ENCODE results near the gene MYOCD.

The MYOCD gene

DNA sequence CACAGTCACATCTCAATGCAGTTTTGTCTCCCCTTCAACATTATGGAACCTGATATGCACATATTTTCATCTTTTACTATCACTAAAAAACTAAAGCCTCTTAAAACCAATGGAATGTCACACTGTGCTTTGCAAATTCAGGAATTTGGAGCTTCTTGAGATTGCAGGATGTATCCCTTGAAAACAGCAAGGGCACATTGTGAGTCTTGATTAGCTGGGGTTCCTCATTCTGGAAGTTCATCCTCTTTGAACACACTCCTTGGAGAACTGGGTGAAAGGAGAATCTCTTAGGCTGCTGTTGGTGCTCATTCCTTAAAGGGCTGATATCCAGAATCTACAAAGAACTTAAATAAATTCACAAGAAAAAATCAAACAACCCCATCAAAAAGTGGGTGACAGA lies 21.1 kb upstream of the MYOCD start:
- no peak for DNase-seq

DNA sequence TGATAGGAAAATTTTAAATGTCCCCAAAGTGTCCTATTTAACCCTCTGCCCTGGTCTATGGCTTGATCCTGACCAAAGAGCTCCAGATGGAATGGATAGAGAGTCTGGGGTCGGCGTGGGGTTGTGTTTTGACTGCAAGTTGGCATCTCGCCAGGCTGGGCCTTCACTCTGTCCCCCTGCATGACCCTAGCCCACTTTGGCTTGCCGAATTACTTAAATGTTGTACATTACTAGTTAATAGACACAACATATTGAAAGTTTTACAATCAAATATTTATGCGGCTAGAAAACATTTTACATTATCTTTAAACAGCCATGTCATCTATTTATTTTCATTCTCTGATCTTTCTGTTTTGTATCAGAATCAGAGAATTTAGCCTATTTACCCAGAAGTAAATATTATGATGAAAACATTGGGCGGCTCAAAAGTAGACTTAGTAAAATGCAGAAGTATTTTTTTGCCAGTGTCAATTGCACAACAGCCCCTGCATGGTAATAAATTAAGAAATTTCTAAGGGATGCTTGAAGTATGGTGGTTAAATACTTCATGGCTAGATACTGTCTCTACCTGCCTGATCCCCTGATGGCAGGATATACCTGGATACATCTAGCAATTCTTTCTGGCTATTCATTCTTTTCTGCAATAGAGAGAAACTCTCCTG lies 18.8 kb upstream of the MYOCD start:
- DNase-seq, result no peak

DNA sequence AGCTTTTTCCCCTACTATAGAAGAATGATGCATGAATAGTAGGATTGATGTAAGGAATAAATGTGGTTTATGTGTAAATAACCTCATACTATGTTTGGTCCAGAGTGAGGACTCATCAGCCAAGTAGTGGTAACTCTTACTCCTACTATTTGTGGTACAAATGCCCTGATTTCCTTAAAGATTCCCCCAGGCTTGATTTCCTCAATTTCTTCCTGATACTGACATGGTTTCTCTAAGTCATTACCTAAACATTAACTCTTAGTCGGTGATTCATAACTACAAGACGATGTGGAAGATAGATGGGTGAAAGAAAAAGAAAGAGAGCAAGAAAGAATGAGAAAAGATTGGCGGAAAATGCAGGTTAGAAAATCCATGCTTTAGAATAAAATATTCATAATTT lies 17.2 kb upstream of the MYOCD start:
- DNase-seq, result no peak

DNA sequence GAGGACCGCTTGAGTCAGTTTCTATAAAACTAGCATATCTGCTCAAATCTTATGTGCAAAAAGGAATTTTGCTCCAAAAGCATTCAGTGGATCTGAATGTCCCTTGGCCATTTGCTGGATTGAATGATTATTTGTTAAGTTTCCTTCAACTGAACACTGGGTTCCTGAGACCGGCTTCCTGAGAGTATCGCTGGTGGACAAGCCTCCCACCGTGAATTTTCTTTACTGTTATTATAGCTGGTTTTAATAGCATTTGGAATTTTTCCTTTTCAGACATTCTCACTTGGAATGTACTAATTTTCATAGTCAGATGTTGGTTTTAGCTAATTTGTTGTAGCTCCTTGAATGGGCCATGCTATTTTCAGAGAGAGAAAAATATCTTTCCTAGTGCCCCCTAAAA lies 9.8 kb upstream of the MYOCD start:
- no peak for DNase-seq

DNA sequence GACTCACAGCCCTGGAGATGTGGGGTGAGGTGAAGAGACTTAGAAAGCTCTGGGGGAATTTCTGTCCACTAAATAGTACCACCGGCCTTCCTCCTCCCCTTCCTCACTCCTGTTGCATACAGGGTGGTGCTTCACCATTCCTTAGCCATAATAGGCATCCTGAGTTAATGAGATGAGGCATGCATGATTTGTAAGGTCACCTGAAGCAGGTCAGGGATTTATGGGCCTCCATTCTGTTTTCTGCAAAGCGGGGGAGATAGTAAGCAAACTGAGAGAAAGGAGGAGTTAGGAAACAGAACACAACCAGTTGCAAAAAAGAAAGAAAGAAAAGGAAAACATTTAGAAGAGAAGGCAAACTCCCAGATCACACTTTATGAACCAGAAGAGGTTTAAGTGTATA lies 9.3 kb upstream of the MYOCD start:
- DNase-seq, result no peak

DNA sequence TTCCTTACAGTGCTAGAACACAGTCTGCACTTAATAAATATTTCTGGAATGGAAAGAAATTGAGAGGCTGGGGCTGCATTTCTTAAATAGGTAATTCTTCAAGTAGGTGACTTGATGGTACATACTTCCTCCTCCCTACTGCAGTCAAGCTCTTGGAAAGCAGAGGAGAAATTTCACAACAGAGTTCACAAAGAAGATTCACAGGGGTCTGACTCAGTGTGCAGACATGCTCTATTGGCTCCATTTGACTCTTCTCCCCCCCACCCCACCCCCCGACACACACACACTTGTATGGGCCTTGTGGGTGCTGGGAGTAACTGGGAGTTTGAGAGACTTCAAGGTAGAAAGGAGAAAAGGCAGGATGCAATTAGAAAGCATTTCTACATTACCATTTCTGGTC lies 6.2 kb upstream of the MYOCD start:
- no peak for DNase-seq

DNA sequence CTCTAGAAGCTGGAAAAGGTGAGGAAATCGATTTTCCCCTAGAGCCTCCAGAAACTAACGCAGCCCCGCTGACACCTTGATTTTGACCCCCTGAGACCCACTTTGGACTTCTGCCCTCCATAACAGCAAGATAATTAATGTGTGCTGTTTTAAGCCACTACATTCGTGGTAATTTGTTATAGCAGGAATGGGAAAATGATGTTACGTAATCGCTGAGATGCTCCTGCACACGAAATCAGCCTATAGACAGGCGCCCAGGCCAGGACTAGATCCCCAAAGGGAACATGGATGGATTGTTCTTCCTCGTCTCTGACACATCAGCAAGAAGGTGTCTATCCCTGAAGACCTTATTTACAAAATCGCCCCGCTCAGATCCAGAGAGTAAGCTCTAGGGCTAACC lies 1.4 kb upstream of the MYOCD start:
- no peak for DNase-seq

DNA sequence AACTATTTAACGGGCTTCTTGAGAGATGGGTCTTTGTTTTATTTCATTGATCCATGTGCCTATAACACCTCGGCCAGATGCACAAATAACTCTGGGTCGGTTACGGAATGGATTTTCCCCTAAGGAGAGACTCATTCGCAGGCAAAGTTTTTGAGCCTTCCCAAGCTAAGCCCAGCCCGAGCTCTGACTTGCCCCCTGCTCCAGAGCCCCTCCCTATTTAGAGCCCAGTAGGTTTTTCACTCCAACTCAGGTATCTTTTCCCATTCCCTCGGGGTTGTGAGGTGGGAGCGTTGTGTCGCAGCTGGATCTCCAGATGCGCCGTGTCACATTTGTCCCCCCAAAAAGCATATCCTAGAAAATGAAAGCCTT lies 812 bp upstream of the MYOCD start:
- no peak for DNase-seq

DNA sequence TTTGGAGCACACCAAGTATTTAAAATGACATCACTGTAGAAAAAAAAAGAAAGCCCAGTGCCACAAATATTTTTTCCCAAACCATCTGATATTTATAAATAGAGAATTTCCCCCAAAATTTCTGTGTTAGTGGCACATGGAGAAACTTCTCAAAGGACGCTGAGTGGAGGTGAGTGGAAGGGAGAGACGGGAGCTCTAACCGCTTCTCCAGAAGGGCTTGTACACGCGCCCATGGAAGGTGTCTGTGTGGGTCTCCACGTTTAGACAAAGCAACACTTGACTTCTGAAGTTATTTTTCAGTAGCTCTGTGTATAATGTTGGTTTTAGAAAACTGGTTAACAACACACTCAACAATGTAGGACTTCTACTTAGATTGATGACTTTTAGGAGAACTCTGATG lies 1.0 kb downstream of the MYOCD start:
- no peak for DNase-seq

DNA sequence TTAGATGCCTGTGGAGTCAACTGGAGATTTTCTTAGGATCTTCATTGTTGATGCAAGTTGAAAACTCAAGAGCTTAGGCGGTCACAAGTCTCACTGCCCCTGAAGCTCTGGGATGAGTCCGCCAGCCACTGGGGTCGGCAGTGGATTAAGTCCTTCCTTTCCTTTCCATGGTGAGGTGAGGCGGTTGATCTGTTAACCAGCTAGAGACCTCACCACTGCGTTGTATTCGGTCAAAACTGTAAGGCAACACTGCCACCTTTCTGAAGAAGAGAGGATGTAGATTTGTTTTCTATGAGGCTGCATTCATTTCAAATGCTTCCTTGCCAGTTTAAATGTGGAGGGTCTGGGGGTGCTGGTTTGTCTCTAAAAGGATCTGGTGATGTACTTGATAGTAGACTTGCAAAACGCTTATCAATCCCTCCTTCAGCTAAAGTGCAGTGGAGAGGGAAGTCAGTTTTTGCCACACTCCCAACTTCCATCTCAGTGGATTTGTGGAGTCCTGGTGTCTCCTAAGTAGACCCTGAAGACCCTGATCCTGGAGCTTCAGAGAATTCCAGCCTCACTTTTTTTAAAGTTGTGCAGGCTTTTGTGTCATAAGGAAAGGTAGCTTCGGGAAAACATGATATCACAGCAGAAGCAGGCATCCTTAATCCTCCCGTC lies 1.7 kb downstream of the MYOCD start:
- no peak for DNase-seq

DNA sequence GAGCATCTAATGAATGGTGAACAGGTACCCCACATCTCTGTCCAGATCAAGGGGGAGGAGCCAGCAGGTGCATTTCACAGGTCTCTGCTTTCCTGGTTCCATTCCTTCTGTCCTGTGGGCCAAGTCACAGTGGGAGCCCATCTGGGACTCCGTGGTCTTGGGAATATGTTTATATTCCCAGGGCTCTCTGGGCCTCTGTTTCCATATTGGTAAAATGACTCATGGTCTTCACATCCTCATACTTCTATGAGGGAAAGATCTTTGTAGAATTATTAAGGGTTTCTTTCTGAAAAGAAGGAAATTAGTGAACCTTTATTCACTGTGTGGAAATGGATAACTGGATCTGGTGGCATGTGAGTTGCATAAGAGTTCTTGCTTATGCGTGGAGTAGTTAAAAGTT lies 6.2 kb downstream of the MYOCD start:
- DNase-seq, result no peak

DNA sequence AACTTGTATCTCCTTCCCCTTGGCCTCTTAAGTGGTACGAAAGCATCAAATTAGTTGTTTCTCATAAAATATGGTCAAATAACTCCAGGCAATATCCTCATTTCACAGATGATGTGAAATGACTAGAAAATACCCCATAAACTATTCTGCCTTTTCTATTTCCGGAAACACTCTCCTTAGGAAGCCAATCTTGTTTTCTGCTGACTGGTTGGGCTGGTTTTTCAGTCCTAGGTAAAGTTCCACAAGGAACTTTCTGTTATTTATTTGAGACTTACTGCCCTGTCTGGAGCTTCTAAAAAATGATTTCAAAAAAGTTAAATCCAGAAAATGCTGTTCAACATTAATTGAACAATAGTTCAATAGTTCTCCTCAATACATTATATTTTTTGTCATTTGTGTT lies 7.3 kb downstream of the MYOCD start:
- no peak for DNase-seq

DNA sequence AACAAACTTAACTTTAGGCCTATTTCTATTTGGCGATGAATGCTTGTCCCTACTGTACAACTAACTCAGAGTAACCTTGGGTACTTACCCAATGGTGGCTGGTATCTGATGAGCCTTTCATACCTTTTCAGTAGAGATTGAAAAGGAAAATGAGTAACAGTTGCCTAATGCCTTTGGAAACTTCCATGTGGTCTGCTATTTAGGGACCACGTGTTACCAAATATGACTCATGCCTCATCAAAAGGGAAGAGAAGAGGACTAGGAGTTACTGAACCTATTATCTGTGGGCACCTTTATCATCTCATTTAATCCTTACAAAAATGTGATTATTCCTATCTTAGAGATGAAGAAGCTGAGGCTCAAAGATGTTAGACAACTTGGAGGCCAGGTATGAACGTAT lies 8.1 kb downstream of the MYOCD start:
- DNase-seq, result no peak

DNA sequence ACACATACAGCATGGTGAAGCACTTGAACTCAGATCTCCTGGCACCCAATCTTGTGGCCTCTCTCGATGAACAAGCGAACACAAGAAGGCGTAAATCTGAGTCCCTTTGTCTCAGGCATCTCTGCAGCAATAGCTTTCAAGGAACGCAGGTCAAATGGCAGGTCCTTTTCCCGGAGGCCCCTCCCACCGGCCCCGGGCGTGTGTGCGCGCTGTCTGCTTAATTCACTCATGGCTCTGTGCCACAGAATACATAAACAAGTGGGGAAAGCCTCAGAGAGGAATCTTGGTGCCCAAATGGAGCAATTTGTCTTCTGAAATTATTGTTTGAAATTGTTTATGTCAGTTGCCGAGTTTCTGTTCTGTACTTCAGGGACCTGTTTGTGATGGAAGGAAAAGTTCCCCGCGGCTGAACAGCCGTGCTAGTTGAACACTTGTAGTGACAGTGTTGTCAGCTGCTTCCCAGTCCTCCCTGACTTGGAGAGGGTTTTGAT lies 14.8 kb downstream of the MYOCD start:
- no peak for DNase-seq

DNA sequence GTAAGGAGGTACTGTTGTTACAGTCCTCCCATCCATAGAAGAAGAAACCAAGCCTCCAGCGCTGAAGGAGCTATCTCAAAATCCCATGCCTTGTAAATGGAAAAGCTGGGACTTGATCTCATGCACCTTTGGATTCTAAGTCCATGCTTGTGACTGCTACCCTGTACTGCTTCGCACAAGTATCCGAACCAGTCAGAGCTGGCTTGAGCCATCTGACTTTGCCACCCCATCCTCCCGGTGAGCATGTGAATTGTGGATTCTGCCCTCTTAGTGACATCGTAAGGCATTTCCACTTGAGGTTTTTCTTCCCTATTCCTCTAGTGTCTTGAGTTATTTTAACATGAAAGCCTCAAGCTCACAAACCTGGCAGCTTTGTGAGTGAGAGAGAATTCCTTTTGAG lies 15.3 kb downstream of the MYOCD start:
- DNase-seq, result no peak

DNA sequence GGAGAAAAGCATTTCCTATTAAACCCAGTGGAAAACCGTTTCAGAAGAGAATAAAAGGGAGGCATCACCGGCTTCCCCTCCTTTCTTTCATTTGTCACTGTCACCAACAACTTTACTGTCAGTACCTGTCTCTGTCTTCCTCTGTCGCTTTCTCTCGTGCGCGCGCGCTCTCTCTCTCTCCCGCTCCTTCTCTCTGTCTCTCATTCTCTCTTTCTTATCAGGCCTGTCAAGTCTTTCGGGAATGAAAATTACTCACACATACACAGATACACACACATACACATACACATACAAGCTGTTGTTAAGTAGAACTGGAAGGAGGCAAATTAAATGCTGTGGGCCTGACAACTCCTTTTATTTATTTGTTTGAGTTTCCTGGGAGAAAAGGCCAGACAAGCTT lies 17.6 kb downstream of the MYOCD start:
- DNase-seq, result no peak

DNA sequence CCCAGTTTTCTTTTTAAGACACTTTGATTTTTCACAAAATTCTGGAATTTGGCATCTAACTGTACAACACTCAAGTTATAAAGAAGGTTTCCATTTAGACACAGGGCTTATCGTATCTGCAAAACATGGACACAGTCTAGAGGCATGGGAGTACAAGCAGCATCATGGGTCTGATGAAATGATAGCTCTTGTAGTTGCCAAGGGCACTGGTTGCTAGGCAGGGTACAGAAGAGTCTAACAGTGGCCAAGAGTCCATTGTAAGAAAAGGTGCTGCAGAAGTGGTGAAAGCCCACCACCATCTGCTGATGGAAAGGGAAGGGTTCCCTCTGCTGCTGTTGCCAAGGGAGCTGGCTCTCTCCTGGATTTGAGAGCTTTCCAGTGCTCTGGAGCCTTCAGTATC lies 20.8 kb downstream of the MYOCD start:
- no peak for DNase-seq

DNA sequence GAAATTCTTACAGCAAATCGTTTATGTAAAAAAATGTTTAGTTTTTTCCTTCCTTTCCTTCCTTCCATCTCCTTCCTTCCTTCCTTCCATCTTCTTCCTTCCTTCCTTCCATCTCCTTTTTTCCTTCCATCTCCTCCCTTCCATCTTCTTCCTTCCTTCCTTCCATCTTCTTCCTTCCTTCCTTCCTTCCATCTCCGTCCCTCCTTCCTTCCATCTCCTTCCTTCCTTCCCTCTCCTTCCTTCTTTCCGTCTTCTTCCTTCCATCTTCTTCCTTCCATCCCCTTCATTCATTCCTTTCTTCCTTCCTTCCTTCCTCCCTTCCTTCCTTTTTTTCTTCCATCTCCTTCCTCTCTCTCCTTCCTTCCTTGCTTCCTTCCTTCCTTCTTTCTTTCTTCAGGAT lies 22.7 kb downstream of the MYOCD start:
- DNase-seq, result no peak

DNA sequence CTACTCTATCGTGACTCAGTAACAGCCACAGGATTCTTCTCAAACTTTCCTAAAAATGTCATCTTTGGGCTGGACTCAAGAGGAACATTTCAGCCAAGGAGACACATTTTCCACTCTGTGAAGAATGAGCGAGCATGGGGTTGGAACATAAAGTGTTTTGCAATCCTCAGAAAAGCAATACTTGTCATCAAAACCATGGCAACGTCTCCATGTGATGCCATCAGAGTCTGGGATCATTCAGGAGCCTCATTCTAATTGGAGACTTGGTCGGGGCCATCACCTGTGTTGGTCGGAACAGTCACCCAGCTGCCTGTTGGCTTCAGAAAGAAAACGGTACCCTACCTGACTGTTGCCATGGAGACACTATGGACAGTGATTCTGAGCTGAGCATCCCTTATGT lies 25.5 kb downstream of the MYOCD start:
- no peak for DNase-seq

DNA sequence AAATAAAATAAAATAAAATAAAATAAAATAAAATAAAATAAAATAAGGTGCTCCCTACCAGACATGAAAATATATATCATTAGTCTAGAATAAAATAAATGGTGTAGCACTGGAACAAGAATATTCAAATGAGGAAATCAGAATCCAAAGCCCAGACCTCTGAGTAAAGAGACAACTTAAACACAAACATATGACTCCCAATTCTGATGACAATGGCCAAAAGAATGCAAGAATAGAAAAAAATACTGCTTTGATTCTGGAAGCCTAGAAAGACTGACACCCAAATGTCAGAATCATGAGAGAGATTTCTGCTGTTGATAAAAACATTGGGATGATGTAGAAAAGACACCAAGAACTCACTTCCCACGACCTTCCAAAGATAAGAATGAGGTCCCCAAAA lies 27.9 kb downstream of the MYOCD start:
- DNase-seq, result no peak

DNA sequence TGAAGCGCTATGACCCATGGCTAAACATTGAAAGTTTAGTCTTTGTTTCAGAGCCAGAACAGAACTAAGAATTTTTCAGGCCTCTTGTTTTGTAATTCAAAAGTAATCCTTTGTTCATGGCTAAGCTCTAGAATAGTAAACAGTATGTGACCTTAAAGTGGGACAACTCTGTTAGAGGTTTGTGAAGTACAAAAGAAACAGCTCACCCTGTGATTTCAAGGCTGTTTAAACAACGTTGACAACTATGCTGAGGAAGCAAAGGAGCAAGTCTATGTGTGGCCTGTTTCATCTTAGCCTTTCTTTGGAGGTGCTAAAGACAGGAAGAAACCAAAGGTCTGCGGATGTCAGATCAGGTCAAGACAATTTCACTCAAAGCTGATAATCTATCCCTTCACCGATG lies 40.4 kb downstream of the MYOCD start:
- no peak for DNase-seq

DNA sequence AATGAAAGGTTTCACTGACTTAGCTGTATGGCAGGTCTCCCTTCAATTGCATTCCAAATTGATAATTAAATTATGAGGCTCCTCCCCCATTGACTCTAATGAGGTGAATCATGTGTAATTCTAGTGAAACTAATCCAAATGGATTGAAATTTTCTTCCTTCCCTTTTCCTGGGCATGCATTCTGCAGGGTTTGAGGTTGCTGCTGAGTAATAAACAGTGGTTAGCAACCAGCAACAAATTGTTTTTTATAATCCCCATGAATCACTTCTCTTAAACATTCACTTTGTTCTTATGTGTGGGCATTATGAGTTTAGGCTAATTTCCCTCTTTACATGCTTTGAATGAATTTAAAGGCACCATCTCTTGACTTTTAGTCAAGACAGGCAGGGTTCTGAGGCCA lies 43.4 kb downstream of the MYOCD start:
- DNase-seq, result no peak

DNA sequence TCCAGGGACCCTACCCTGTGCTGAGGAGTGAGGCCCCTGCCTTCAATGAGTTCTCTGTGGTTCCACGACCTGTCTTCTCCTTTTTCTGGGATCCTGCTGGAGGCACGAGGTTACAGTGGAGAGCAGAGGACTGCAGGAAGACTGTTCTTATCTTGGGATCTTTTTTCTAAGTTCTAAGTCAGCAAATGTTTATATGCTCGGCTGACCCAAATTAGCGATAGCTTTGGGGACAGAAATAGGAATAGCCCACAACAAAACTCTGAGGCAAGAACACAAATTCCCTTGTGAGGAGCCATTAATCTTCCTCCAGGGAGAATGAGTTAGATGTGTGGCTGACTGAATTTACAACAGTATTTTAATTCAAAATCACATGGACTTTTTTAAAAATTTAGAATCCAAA lies 46.7 kb downstream of the MYOCD start:
- no peak for DNase-seq

DNA sequence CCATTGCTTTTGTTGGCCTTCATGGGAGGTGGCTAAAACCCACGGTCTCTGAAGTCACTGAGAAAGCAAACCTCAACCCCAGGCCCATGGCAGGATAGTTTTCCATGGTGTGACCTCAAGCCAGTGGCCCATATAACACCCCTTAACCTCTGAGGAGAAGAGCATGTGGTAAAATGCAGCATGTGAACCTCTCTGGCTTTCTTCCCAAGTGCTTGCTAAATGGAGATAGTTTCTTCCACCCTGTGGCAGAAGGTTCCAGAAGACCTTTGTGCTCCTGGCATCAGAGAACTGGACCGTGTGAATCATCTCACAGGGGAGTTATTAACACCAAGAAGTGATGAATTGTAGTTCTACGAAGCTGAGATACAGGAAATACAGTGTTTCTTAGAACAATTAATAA lies 47.3 kb downstream of the MYOCD start:
- no peak for DNase-seq

DNA sequence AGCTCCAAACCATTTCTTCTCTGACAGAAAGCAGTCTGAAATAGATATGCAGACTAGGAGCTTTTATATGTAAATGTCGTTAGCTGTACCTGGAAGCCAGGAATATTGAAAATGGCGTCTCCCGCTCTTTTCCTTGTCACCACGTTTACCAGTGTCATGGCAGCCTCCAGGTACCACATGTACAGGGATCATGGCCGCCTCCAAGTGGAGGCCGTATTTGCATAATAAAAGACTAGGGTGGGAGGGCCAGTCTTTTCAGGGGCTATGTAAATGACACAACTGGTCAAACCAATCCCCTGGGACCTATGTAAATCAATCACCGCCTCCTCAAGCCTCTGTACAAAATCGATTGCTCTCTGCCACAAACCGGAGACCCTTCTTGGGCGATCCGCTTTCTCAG lies 54.3 kb downstream of the MYOCD start:
- no peak for DNase-seq
